OCI-LY1 (cell line): ENCODE data around the gene LPCAT1.
"Not testable (repeated sequence)": the region's sequence is repeated elsewhere in the genome, so short reads cannot be mapped to it uniquely, and the experiment has no call there.

Source experiments
- H2AFZ ChIP-seq: fragments of 200-600 bp; sonication (generic), shearing (Covaris generic); 2 replicates; pipeline ENCODE4 v1.6.0; 2014; ENCODE audit warnings: antibody characterized with exemption, mild to moderate bottlenecking, low read length
- H3F3A ChIP-seq: fragments of 200-600 bp; sonication (generic), shearing (Covaris generic); 2 replicates; pipeline ENCODE4 v1.6.0; 2014; ENCODE audit warnings: mild to moderate bottlenecking, antibody characterized with exemption, low read length, moderate library complexity; ENCODE audit not compliant: insufficient read depth
- H3K27ac ChIP-seq: fragments of 200-600 bp; sonication (generic); 2 replicates; pipeline ENCODE4 v1.5.1; 2014; ENCODE audit warnings: low read length, mixed run types, mild to moderate bottlenecking, low read depth; ENCODE audit not compliant: poor library complexity, severe bottlenecking
- H3K27me3 ChIP-seq: fragments of 200-600 bp; sonication (generic); 2 replicates; pipeline ENCODE4 v1.6.0; 2014; ENCODE audit warnings: antibody characterized with exemption, mild to moderate bottlenecking, low read length, moderate library complexity; ENCODE audit not compliant: insufficient read depth
- H3K36me3 ChIP-seq: fragments of 200-600 bp; sonication (generic); 2 replicates; pipeline ENCODE4 v1.6.1; 2014; ENCODE audit warnings: mild to moderate bottlenecking, antibody characterized with exemption, low read length, moderate library complexity, mixed read lengths; ENCODE audit not compliant: insufficient read depth
- H3K4me1 ChIP-seq: fragments of 200-600 bp; sonication (generic); 2 replicates; pipeline ENCODE4 v1.5.1; 2014; ENCODE audit warnings: mild to moderate bottlenecking, low read length, moderate library complexity; ENCODE audit not compliant: insufficient read depth, severe bottlenecking
- H3K4me2 ChIP-seq: fragments of 200-600 bp; sonication (generic), shearing (Covaris generic); 2 replicates; pipeline ENCODE4 v1.6.1; 2014; ENCODE audit warnings: low read length
- H3K4me3 ChIP-seq: fragments of 200-600 bp; sonication (generic); 2 replicates; pipeline ENCODE4 v1.5.1; 2014; ENCODE audit warnings: low read length, low read depth, mild to moderate bottlenecking, mixed read lengths; ENCODE audit not compliant: poor library complexity, severe bottlenecking
- H3K79me2 ChIP-seq: fragments of 200-600 bp; shearing (Covaris generic); 2 replicates; pipeline ENCODE4 v1.6.1; 2016; ENCODE audit warnings: mixed run types, low read length, mixed read lengths; ENCODE audit not compliant: insufficient read depth
- H3K9ac ChIP-seq: fragments of 200-600 bp; sonication (generic), shearing (Covaris generic); 2 replicates; pipeline ENCODE4 v1.6.1; 2014; ENCODE audit warnings: mild to moderate bottlenecking, low read length, mixed read lengths
- H3K9me2 ChIP-seq: fragments of 200-600 bp; sonication (generic), shearing (Covaris generic); 2 replicates; pipeline ENCODE4 v1.6.1; 2014; ENCODE audit warnings: low read depth, mild to moderate bottlenecking, low read length, mixed read lengths
- H3K9me3 ChIP-seq: fragments of 200-600 bp; shearing (Covaris generic); 2 replicates; pipeline ENCODE4 v1.6.1; 2014; ENCODE audit warnings: low read length, mixed read lengths
- H4K20me1 ChIP-seq: fragments of 200-600 bp; sonication (generic), shearing (Covaris generic); 2 replicates; pipeline ENCODE4 v1.6.0; 2016; ENCODE audit warnings: mild to moderate bottlenecking, low read length; ENCODE audit not compliant: insufficient read depth
- CTCF ChIP-seq: fragments of 200-600 bp; sonication (generic), shearing (Covaris generic); IDR thresholded peaks from 2 replicates; pipeline ENCODE4 v1.5.1; 2017; ENCODE audit warnings: mild to moderate bottlenecking, antibody characterized with exemption, low read length, moderate library complexity, mixed read lengths
- EZH2 ChIP-seq: fragments of 200-600 bp; sonication (generic), shearing (Covaris generic); IDR thresholded peaks from 2 replicates; pipeline ENCODE4 v1.8.0; 2017; ENCODE audit warnings: borderline replicate concordance, mixed run types, mild to moderate bottlenecking, antibody characterized with exemption, low read length, moderate library complexity, mixed read lengths

LPCAT1 gene

GRCh38 chr5:1568201-1568979, 44.6 kb upstream of the LPCAT1 start:
- TF ChIP-seq CTCF (no peak), EZH2 (no peak)
- Histone ChIP-seq H3F3A (peaks cover 9% of the 10 kb centered on the region), H3K79me2 (no peaks in the 10 kb centered on the region), H3K4me1 (no peaks in the 10 kb centered on the region), H3K36me3 (peaks cover 32% of the 10 kb centered on the region), H3K9me3 (0 out of 2 replicates have a peak, but pooled peaks cover 3% of the 10 kb centered on the region), H4K20me1 (no peaks in the 10 kb centered on the region), H2AFZ (no peak overlapping the region), H3K27ac (no peak overlapping the region), H3K9me2 (no peaks in the 10 kb centered on the region), H3K27me3 (no peaks in the 10 kb centered on the region), H3K9ac (no peak overlapping the region), H3K4me2 (no peak overlapping the region), H3K4me3 (no peak overlapping the region)

- H3K9me3 ChIP-seq, H3K4me1 ChIP-seq, H3F3A ChIP-seq, H3K4me2 ChIP-seq, H2AFZ ChIP-seq, H4K20me1 ChIP-seq, H3K79me2 ChIP-seq, H3K4me3 ChIP-seq, H3K9me2 ChIP-seq, H3K9ac ChIP-seq, H3K27me3 ChIP-seq, H3K27ac ChIP-seq: not testable (repeated sequence)
- peaks cover 25% of the 10 kb centered on the region for H3K36me3 ChIP-seq
These were observed 43.9 kb upstream of the LPCAT1 start for GRCh38 chr5:1567527-1568200.

- H3K4me1 ChIP-seq: no peaks in the 10 kb centered on the region
- no peaks in the 10 kb centered on the region for H4K20me1 ChIP-seq
- no peak overlapping the region for H3K27ac ChIP-seq
- H3F3A ChIP-seq: peaks cover 8% of the 10 kb centered on the region
- H2AFZ ChIP-seq: no peak overlapping the region
- 0 out of 2 replicates have a peak, but pooled peaks cover 3% of the 10 kb centered on the region for H3K9me3 ChIP-seq
- no peak overlapping the region for H3K4me2 ChIP-seq
- H3K36me3 ChIP-seq: peaks cover 10% of the 10 kb centered on the region
- TF ChIP-seq EZH2: no peak
- TF ChIP-seq CTCF: no peak
- no peak overlapping the region for H3K9ac ChIP-seq
- H3K79me2 ChIP-seq: no peaks in the 10 kb centered on the region
- no peaks in the 10 kb centered on the region for H3K9me2 ChIP-seq
- H3K27me3 ChIP-seq: no peaks in the 10 kb centered on the region; the same call in 1 of the 2 replicates
- no peak overlapping the region for H3K4me3 ChIP-seq
These were observed 42.3 kb upstream of the LPCAT1 start for GRCh38 chr5:1565737-1566734.
